ENCODE data around the gene CD200R1L.

GRCh38 chr3:112889357-112889756 lies 42.7 kb upstream of the CD200R1L start:
- TF ChIP-seq CTCF (IDR thresholded peaks at IDR 0.05; ENCODE audit: low read length) (no peak), EZH2 (IDR thresholded peaks at IDR 0.05; ENCODE audit: borderline replicate concordance, low read length) (no peak)

All from OCI-LY1 (cell line).